ENCODE results near the gene P2RX7. TPM values are rescaled to one million over a fixed set of nuclear protein-coding genes. Genes with fewer than 3 reads are reported as not detected.

Gene P2RX7
- total and polyA plus RNA-seq, 9 of the 15 experiments (the other 6 are each of a cell fraction or from before 2014, with no cell fraction given) = 0.04 to 0.65 (median 0.30) TPM

- TF ChIP-seq REST (IDR thresholded peaks at IDR 0.05; ENCODE audit: borderline replicate concordance) (no peak), REST (CRISPR knock-in tag; IDR thresholded peaks at IDR 0.05; ENCODE audit: low read depth) (0 out of 2 replicates have a peak, but pooled peaks have one; percentile 18), PML (IDR thresholded peaks at IDR 0.05; ENCODE audit: low read length) (no peak), CEBPG (CRISPR knock-in tag; IDR thresholded peaks at IDR 0.05) (no peak), CEBPG (tag; conservative IDR thresholded peaks at IDR 0.05 in 1 of 2, IDR thresholded peaks at IDR 0.05 in 1 of 2) (no peak), POLR2G (IDR thresholded peaks at IDR 0.05; ENCODE audit: low read depth, low read length) (0 out of 2 replicates have a peak, but pooled peaks have one; percentile 18), SMAD1 (IDR thresholded peaks at IDR 0.05; ENCODE audit: low read depth, low read length, partially characterized antibody) (no peak), NUFIP1 (IDR thresholded peaks at IDR 0.05; ENCODE audit: partially characterized antibody) (no peak), CBX1 (IDR thresholded peaks at IDR 0.05; ENCODE audit: low read depth) (no peak), ZBTB2 (IDR thresholded peaks at IDR 0.05) (no peak), PPARD (CRISPR knock-in tag; IDR thresholded peaks at IDR 0.05) (no peak), U2AF1 (optimal IDR thresholded peaks at IDR 0.05; ENCODE audit: low read depth, low read length) (no peak)
Measured at GRCh38 chr12:121230538-121230907, 97.8 kb downstream of the P2RX7 start (continued).
